ENCODE results near the gene CAPN10.

Gene CAPN10

GRCh38 chr2:240643093-240643810 is 56.7 kb downstream of the CAPN10 start:
- intact Hi-C loops (cut with DNase I; ENCODE audit: low total_unique reads): no loop called here
- Histone ChIP-seq H3K4me1 (no peaks in the 10 kb centered on the region), H3K4me3 (no peak overlapping the region), H3K9me3 (no peaks in the 10 kb centered on the region), H3K36me3 (no peaks in the 10 kb centered on the region), H3K27me3 (peaks cover 0 to 69% of the 10 kb centered on the region in 2 donors), H3K27ac (no peak overlapping the region)
- TF ChIP-seq CTCF (IDR thresholded peaks at IDR 0.05): no peak
- DNase-seq: peak in 1 of 2 donors; percentile 54

- DNase-seq: peak in 1 of 2 donors; percentile 33
- H3K27ac ChIP-seq: no peak overlapping the region
- H3K4me1 ChIP-seq: no peaks in the 10 kb centered on the region
- H3K27me3 ChIP-seq: peaks cover 0 to 73% of the 10 kb centered on the region in 2 donors
- no peaks in the 10 kb centered on the region for H3K36me3 ChIP-seq
- no peak overlapping the region for H3K4me3 ChIP-seq
- no peak for TF ChIP-seq CTCF (IDR thresholded peaks at IDR 0.05)
- H3K9me3 ChIP-seq: no peaks in the 10 kb centered on the region
- intact Hi-C loops (cut with DNase I; ENCODE audit: low total_unique reads): no loop called here
Measured at GRCh38 chr2:240643811-240644150, 57.2 kb downstream of the CAPN10 start.

DNA sequence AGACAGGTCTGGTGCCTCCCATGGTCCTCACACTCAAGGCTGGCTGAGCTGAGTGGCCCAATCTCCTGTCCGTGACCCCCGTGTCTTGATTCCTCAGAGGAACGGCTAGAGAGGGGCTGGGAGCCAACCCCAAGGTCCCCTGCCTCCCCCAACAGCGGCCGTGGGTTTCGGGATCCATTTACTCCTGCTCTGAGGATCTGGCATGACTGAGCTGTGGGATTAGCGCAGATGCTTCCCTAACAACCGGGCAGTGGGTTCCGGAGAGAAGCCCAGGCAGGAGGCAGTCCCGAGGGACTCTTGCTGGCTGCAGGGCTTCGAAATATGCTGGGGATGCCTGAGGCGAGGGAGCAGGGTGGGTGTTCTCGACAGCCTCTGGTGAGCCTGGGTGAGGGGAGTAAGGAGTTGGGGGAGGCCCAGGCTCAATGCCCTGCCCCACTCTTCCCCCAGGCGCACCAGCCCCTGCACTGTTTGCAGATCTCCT is 57.7 kb downstream of the CAPN10 start:
- H3K9me3 ChIP-seq: no peaks in the 10 kb centered on the region
- H3K36me3 ChIP-seq: no peaks in the 10 kb centered on the region
- H3K27ac ChIP-seq: no peak overlapping the region
- peak in 1 of 2 donors; percentile 51 for DNase-seq
- intact Hi-C loops (cut with DNase I; ENCODE audit: low total_unique reads): no loop called here
- H3K27me3 ChIP-seq: peaks cover 0 to 75% of the 10 kb centered on the region in 2 donors
- H3K4me3 ChIP-seq: no peak overlapping the region
- TF ChIP-seq CTCF (IDR thresholded peaks at IDR 0.05): no peak
- H3K4me1 ChIP-seq: no peaks in the 10 kb centered on the region

DNA sequence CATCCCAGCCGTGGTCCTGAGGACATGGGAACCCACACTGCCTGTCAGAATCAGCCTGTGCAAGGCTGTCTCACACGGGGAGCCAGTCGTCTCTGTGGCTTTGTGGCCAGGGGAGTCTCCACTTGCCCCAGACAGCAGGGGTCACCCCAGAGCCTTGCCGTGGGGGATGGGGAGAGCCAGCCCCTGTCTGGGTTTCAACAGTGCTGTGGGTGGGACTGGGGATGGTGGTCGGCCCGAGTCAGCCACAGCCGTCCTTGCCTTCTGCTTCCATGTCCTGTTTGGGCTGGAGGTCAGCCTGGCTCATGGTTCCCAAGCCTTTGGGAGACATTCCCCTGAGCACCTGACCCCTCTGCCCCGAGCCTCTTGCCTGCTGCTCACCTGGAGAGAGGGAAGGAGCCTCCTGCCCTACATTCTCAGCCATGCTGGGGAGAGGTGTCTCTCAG is 58.3 kb downstream of the CAPN10 start:
- intact Hi-C loops (cut with DNase I; ENCODE audit: low total_unique reads): no loop called here
- H3K9me3 ChIP-seq: no peaks in the 10 kb centered on the region
- H3K4me3 ChIP-seq: no peak overlapping the region
- peaks cover 0 to 75% of the 10 kb centered on the region in 2 donors for H3K27me3 ChIP-seq
- no peaks in the 10 kb centered on the region for H3K36me3 ChIP-seq
- DNase-seq: peak in 1 of 2 donors; percentile 58
- H3K4me1 ChIP-seq: no peaks in the 10 kb centered on the region
- TF ChIP-seq CTCF (IDR thresholded peaks at IDR 0.05): no peak
- no peak overlapping the region for H3K27ac ChIP-seq

DNA sequence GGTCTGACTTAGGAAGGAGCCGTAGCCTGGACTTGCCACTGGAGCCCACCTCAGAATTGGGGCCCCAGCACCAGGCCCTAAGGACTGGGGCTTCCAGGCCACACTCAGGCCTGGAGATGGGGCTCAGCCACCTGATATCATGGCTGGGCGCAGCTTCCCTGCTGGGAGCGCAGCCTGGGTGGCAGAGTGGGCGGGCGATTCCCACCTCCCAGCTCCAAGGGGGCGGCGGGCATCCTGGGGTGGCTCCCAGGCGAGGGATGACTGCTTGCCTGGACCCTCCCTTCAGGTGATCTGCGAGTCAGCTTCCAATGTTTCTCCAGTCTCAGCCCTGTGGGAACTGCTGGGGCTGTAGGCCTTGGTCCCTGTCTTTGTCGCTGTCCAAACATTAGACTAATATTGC is 58.8 kb downstream of the CAPN10 start:
- no peaks in the 10 kb centered on the region for H3K36me3 ChIP-seq
- H3K27ac ChIP-seq: no peak overlapping the region
- peaks cover 0 to 78% of the 10 kb centered on the region in 2 donors for H3K27me3 ChIP-seq
- no peak for DNase-seq
- intact Hi-C loops (cut with DNase I; ENCODE audit: low total_unique reads): no loop called here
- no peaks in the 10 kb centered on the region for H3K4me1 ChIP-seq
- no peak overlapping the region for H3K4me3 ChIP-seq
- no peaks in the 10 kb centered on the region for H3K9me3 ChIP-seq
- TF ChIP-seq CTCF (IDR thresholded peaks at IDR 0.05): no peak

Data from tibial artery (tissue), 4 donors.